K562 (cell line): ENCODE data around the gene MTA2. TPM values are rescaled to one million over a fixed set of nuclear protein-coding genes. Genes with fewer than 3 reads are reported as not detected.
A peak's percentile ranks its signal among the peaks of the same experiment; 100 is the strongest.

ENCODE experiments used
- CREB3L1 ChIP-seq: fragments of 450-650 bp; IDR thresholded peaks from 2 replicates; pipeline ENCODE4 v1.6.1; 2014; ENCODE audit warnings: low read depth, mild to moderate bottlenecking, moderate library complexity, borderline replicate concordance
- CREM ChIP-seq: IDR thresholded peaks from 2 replicates; pipeline ENCODE4 v1.6.1; 2014; ENCODE audit warnings: antibody characterized with exemption, low read depth
- DMBX1 ChIP-seq: fragments of 250-450 bp; sonication (Bioruptor Pico); IDR thresholded peaks from 2 replicates; pipeline ENCODE4 v1.8.0; 2022; ENCODE audit warnings: inconsistent platforms, mild to moderate bottlenecking, moderate library complexity, borderline replicate concordance
- FOXJ3 ChIP-seq: sonication (generic); formaldehyde crosslinking; IDR thresholded peaks from 2 replicates; pipeline ENCODE4 v1.4.0; 2020; ENCODE audit warnings: mild to moderate bottlenecking, missing genetic modification reagents
- HEY1 ChIP-seq: fragments of 250-450 bp; sonication (Bioruptor Pico); IDR thresholded peaks from 2 replicates; pipeline ENCODE4 v1.5.0; 2020; ENCODE audit warnings: mild to moderate bottlenecking, moderate library complexity, borderline replicate concordance
- MGA ChIP-seq: fragments of 450-650 bp; IDR thresholded peaks from 2 replicates; pipeline ENCODE4 v1.6.1; 2016; ENCODE audit warnings: mild to moderate bottlenecking, moderate library complexity
- PCBP1 ChIP-seq: fragments of 200-400 bp; formaldehyde crosslinking; IDR thresholded peaks from 2 replicates; pipeline ENCODE4 v1.6.1; 2018; ENCODE audit warnings: mild to moderate bottlenecking, low read depth, low read length; ENCODE audit not compliant: poor library complexity, severe bottlenecking
- ZNF175 ChIP-seq: fragments of 200-800 bp; sonication (Bioruptor generic); IDR thresholded peaks from 2 replicates; pipeline ENCODE4 v1.6.1; 2016; ENCODE audit warnings: low read depth, mild to moderate bottlenecking, missing genetic modification characterization, missing compliant biosample characterization
- ZNF507 ChIP-seq: conservative IDR thresholded peaks from 2 replicates; pipeline ENCODE4 v1.6.1; 2017; ENCODE audit warnings: missing genetic modification characterization, missing compliant biosample characterization
- polyA plus RNA-seq, 8 experiments: library from polyadenylated mRNA; depleted of rRNA in 4 of 8; stranded (reverse) in 5 of 8; unstranded in 3 of 8; fragments of >200 nt; fragmentation: Nextera tagmentation in 2 of 8; fragmentation: Illumina TruSeq in 1 of 8; extraction: Ambion mirVana in 2 of 8; extraction: Trizol in 1 of 8; gene quantifications; 2 replicates each; pipeline versions ENCODE4 v1.2.1 to v1.2.3, GENCODE V29; 2011 to 2014; ENCODE audit warnings: inconsistent platforms in 1 of 8, missing spikeins in 1 of 8
- total RNA-seq, 7 experiments: library from RNA; depleted of rRNA in 6 of 7; stranded (reverse); fragments of >200 nt in 6 of 7; fragmentation: Illumina TruSeq in 2 of 7; extraction: Trizol in 2 of 7; gene quantifications; 2 replicates each; pipeline versions ENCODE4 v1.2.1 to v1.2.3, GENCODE V29; 2011 to 2021; ENCODE audit warnings: low replicate concordance in 1 of 7
- TF ChIP-seq, protein P1 (sequence below): fragments of 250-450 bp; sonication (Bioruptor Pico); IDR thresholded peaks from 2 replicates; pipeline ENCODE4 v1.5.0; 2020; ENCODE audit warnings: mild to moderate bottlenecking

Gene MTA2
- total and polyA plus RNA-seq, 9 of the 15 experiments (the other 6 are each of a cell fraction or from before 2014, with no cell fraction given): 6.2 to 220 (median 172) TPM

GRCh38 chr11:62602141-62603071 is 741 bp upstream of the MTA2 start (continued):
- TF ChIP-seq CREB3L1: no peak
- no peak for TF ChIP-seq ZNF507 (tag)
- peak; percentile 93 for TF ChIP-seq MGA
- TF ChIP-seq DMBX1 (CRISPR knock-in tag): no peak
- TF ChIP-seq CREM: no peak
- no peak for TF ChIP-seq FOXJ3 (CRISPR knock-in tag)
- TF ChIP-seq, protein P1, sequence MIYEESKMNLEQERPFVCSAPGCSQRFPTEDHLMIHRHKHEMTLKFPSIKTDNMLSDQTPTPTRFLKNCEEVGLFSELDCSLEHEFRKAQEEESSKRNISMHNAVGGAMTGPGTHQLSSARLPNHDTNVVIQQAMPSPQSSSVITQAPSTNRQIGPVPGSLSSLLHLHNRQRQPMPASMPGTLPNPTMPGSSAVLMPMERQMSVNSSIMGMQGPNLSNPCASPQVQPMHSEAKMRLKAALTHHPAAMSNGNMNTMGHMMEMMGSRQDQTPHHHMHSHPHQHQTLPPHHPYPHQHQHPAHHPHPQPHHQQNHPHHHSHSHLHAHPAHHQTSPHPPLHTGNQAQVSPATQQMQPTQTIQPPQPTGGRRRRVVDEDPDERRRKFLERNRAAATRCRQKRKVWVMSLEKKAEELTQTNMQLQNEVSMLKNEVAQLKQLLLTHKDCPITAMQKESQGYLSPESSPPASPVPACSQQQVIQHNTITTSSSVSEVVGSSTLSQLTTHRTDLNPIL (CRISPR knock-in tag): no peak
- TF ChIP-seq PCBP1: peak; percentile 90
- TF ChIP-seq ZNF175 (CRISPR knock-in tag): no peak
- no peak for TF ChIP-seq HEY1 (CRISPR knock-in tag)
